HEK293T (cell line): Measurements from ENCODE around the gene ID2.

Experiments used
- ARNT ChIP-seq: fragments of 450-650 bp; IDR thresholded peaks from 2 replicates; pipeline ENCODE4 v1.6.1; 2017; ENCODE audit warnings: mild to moderate bottlenecking
- BHLHE40 ChIP-seq: fragments of 450-650 bp; IDR thresholded peaks from 2 replicates; pipeline ENCODE4 v1.6.1; 2016; ENCODE audit warnings: mild to moderate bottlenecking, moderate library complexity, borderline replicate concordance
- ELF4 ChIP-seq: fragments of 450-650 bp; IDR thresholded peaks from 2 replicates; pipeline ENCODE4 v1.6.1; 2017; ENCODE audit warnings: antibody characterized with exemption
- FOXA1 ChIP-seq: fragments of 450-650 bp; IDR thresholded peaks from 2 replicates; pipeline ENCODE4 v1.6.1; 2016; ENCODE audit warnings: mild to moderate bottlenecking
- FOXK2 ChIP-seq: fragments of 450-650 bp; IDR thresholded peaks from 2 replicates; pipeline ENCODE4 v1.6.1; 2016; ENCODE audit warnings: mild to moderate bottlenecking
- FOXM1 ChIP-seq: fragments of 450-650 bp; IDR thresholded peaks from 2 replicates; pipeline ENCODE4 v1.6.1; 2017; ENCODE audit warnings: mild to moderate bottlenecking, borderline replicate concordance
- L3MBTL2 ChIP-seq: fragments of 450-650 bp; conservative IDR thresholded peaks from 2 replicates; pipeline ENCODE4 v1.6.1; 2016; ENCODE audit warnings: mild to moderate bottlenecking
- LEF1 ChIP-seq: fragments of 450-650 bp; IDR thresholded peaks from 2 replicates; pipeline ENCODE4 v1.6.1; 2017; ENCODE audit warnings: mild to moderate bottlenecking, borderline replicate concordance
- NFRKB ChIP-seq: fragments of 450-650 bp; IDR thresholded peaks from 2 replicates; pipeline ENCODE4 v1.6.1; 2016; ENCODE audit warnings: mild to moderate bottlenecking, moderate library complexity
- PKNOX1 ChIP-seq: fragments of 450-650 bp; IDR thresholded peaks from 2 replicates; pipeline ENCODE4 v1.6.1; 2016
- SP1 ChIP-seq: fragments of 450-650 bp; IDR thresholded peaks from 2 replicates; pipeline ENCODE4 v1.6.1; 2017
- SUZ12 ChIP-seq: fragments of 450-650 bp; IDR thresholded peaks from 2 replicates; pipeline ENCODE4 v1.6.1; 2016; ENCODE audit warnings: mild to moderate bottlenecking
- TARDBP ChIP-seq: fragments of 450-650 bp; IDR thresholded peaks from 2 replicates; pipeline ENCODE4 v1.6.1; 2016
- ZNF384 ChIP-seq: fragments of 450-650 bp; IDR thresholded peaks from 2 replicates; pipeline ENCODE4 v1.6.1; 2016

DNA sequence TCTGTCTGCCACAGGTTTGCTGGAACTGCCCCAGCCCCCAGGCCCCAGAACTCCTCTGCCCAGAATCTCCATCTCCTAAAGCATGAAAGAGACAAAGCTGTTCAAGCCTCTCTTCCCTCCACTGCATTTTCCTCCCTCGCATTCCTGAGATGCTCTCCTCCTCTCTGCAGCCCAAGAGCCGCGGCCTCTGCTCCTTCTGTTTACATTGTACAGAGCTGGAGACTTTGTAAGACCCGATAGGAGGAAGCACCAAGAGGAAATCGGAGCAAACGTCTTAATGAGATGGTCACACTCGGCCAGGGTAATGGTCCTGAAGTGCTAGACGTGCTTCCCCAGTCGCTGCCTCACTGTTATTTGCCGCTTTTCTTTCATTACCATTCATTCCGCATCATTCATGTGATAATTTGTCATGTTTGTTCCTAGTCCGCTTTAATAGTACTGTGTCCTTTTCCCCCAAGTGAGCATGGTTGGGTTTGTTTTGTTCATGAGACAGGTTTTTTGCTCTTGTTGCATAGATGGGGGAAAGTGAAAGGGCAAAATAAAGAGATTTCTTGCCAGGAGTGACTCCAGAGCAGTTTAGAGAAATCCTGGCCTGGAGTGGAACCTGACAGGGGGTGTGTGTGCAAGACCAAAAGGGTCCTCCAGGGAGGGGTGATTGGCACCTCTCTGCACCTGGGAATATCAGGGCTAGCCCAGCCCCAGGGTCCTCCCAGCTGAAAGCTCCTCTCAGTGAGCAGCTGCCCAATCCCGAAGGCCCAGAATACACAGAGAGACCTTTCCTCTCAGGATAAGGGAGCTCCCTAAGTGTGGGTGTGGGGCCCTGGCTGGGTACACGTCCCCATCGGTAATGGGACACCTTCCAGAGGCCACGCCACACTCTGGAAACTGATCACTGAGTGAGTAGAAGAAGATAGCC is 44.9 kb upstream of the ID2 start:
- TF ChIP-seq FOXA1 = no peak
- no peak for TF ChIP-seq TARDBP
- no peak for TF ChIP-seq L3MBTL2
- TF ChIP-seq FOXM1 = no peak
- no peak for TF ChIP-seq ZNF384
- TF ChIP-seq SP1 = no peak
- TF ChIP-seq BHLHE40 = no peak
- TF ChIP-seq SUZ12 = no peak
- TF ChIP-seq ELF4 = no peak
- TF ChIP-seq FOXK2 = no peak
- no peak for TF ChIP-seq NFRKB
- no peak for TF ChIP-seq ARNT
- TF ChIP-seq PKNOX1 = no peak
- TF ChIP-seq LEF1 = no peak
